Bronchial epithelial cell (primary cell): ENCODE results near the gene ATP6V1G3. TPM values are rescaled to one million over a fixed set of nuclear protein-coding genes. Genes with fewer than 3 reads are reported as not detected.
"Not testable (repeated sequence)": the region's sequence is repeated elsewhere in the genome, so short reads cannot be mapped to it uniquely, and the experiment has no call there.

Experiments used
- DNase-seq: peaks from one replicate; pipeline ENCODE4 v3.0.0-alpha.2; 2010; ENCODE audit warnings: low read depth
- FAIRE-seq: peaks from 2 replicates; lab custom pipeline; 2011; peaks lifted over from hg19 to GRCh38; lab: Jason Lieb, UNC
- H3K27me3 ChIP-seq: 2 replicates; pipeline ENCODE4 v1.5.1; 2011; ENCODE audit warnings: low read length; ENCODE audit not compliant: control insufficient read depth, insufficient read depth
- H3K36me3 ChIP-seq: 2 replicates; pipeline ENCODE4 v1.5.1; 2011; ENCODE audit warnings: low read length; ENCODE audit not compliant: control insufficient read depth, insufficient read depth
- H3K4me3 ChIP-seq: 2 replicates; pipeline ENCODE4 v1.5.1; 2011; ENCODE audit warnings: mild to moderate bottlenecking, low read depth, low read length, control low read depth
- total RNA-seq: library from RNA; depleted of rRNA; stranded (reverse); fragments of >200 nt; gene quantifications from 2 replicates; pipeline ENCODE4 v1.2.1, GENCODE V29; 2014
- TF ChIP-seq, protein P1 (sequence below): IDR thresholded peaks from 2 replicates; pipeline ENCODE4 v1.5.1; 2011; ENCODE audit warnings: mild to moderate bottlenecking, moderate library complexity, low read length, control low read depth, inconsistent platforms; ENCODE audit not compliant: insufficient read depth, severe bottlenecking

ATP6V1G3 gene
- total RNA-seq, 1 donor from 2014 or later, result not detected

DNA sequence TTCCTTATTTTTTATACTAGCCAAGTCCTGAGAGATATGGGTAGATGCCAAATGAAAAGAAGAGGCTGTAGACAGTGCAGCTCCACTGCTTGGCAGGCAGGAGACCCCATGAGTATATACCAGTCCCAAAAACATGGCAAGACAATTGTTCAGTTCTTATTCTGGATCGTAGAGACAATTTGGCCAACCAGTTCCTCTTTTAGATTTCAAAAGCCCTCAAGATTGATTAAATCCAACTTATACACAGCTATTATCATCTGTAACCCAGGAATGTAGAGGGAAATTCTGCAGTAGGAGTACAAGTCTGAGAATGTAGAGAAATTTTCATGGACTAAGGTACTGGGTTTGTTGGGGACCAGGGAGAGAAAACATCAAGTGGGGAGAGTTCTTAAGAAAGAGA is 50.3 kb downstream of the ATP6V1G3 start:
- TF ChIP-seq, protein P1, sequence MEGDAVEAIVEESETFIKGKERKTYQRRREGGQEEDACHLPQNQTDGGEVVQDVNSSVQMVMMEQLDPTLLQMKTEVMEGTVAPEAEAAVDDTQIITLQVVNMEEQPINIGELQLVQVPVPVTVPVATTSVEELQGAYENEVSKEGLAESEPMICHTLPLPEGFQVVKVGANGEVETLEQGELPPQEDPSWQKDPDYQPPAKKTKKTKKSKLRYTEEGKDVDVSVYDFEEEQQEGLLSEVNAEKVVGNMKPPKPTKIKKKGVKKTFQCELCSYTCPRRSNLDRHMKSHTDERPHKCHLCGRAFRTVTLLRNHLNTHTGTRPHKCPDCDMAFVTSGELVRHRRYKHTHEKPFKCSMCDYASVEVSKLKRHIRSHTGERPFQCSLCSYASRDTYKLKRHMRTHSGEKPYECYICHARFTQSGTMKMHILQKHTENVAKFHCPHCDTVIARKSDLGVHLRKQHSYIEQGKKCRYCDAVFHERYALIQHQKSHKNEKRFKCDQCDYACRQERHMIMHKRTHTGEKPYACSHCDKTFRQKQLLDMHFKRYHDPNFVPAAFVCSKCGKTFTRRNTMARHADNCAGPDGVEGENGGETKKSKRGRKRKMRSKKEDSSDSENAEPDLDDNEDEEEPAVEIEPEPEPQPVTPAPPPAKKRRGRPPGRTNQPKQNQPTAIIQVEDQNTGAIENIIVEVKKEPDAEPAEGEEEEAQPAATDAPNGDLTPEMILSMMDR, result no peak
- DNase-seq (no peak), FAIRE-seq (no peak)
- Histone ChIP-seq H3K36me3 (no peaks in the 10 kb centered on the region), H3K27me3 (peaks cover 2% of the 10 kb centered on the region), H3K4me3 (no peak overlapping the region)

GRCh38 chr1:198486903-198487302 is 53.6 kb downstream of the ATP6V1G3 start:
- DNase-seq (peak; percentile 3), FAIRE-seq (no peak)
- peaks cover 2% of the 10 kb centered on the region for H3K27me3 ChIP-seq
- TF ChIP-seq, protein P1, result no peak
- H3K36me3 ChIP-seq, result no peaks in the 10 kb centered on the region
- H3K4me3 ChIP-seq, result no peak overlapping the region

DNA sequence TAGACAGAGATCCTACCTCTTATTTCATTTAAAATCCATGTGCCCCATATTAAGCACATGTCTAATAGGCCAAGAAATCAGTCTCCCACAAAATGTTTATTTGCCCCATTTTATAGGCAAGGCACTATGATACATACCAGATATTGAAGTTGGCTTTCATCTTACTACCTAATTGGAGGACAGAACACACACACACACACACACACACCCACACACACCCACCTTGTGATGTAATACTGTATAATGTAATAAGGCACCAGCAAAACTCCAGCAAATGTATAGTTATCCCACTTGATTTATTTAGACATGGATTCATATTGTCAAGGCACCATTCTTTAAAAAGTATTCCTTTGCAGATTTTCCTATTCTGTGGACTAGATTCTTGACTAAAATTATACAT is 56.8 kb downstream of the ATP6V1G3 start:
- DNase-seq (no peak), FAIRE-seq (no peak)
- Histone ChIP-seq H3K36me3 (no peaks in the 10 kb centered on the region), H3K4me3 (no peak overlapping the region), H3K27me3 (no peaks in the 10 kb centered on the region)
- TF ChIP-seq, protein P1, result no peak

GRCh38 chr1:198483006-198483405 is 57.5 kb downstream of the ATP6V1G3 start:
- H3K27me3 ChIP-seq, result no peaks in the 10 kb centered on the region
- FAIRE-seq (no peak), DNase-seq (no peak)
- TF ChIP-seq, protein P1, result no peak
- no peaks in the 10 kb centered on the region for H3K36me3 ChIP-seq
- H3K4me3 ChIP-seq, result no peak overlapping the region

DNA sequence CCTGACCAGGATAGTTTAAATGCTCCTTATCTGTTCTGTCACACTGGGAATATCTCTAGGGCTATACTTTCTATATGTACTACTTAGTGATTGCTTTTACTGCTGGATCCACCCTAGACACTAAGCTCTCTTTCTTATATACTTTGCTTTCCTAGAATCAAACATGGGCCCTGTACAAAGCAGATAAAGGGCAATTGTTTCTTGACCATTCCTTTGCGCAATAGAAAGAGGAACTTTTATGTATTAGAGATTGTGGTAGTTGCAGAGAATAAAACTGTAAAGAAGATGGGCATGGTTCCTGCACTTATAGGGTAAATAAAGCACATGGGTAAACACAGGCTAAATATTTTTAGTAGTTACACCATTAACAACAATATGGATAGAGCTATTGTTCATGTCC is 58.8 kb downstream of the ATP6V1G3 start:
- Histone ChIP-seq H3K4me3 (no peak overlapping the region), H3K36me3 (no peaks in the 10 kb centered on the region), H3K27me3 (no peaks in the 10 kb centered on the region)
- FAIRE-seq (no peak), DNase-seq (no peak)
- TF ChIP-seq, protein P1, result no peak

GRCh38 chr1:198480876-198481275 is 59.6 kb downstream of the ATP6V1G3 start:
- Histone ChIP-seq H3K27me3 (no peaks in the 10 kb centered on the region), H3K4me3 (no peak overlapping the region), H3K36me3 (no peaks in the 10 kb centered on the region)
- no peak for FAIRE-seq
- TF ChIP-seq, protein P1, result no peak
- DNase-seq, result peak; percentile 9

DNA sequence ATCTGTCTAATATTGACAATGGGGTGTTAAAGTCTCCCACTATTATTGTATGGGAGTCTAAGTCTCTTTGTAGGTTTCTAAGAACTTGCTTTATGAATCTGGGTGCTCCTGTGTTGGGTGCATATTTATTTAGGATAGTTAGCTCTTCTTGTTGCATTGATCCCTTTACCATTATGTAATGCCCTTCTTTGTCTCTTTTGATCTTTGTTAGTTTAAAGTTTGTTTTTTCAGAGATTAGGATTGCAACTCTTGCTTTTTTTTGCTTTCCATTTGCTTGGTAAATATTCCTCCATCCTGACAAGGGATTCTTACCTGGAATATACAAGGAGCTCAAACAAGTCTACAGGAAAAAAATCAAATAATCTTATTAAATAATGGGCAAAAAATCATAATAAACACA is 63.1 kb downstream of the ATP6V1G3 start:
- not testable (repeated sequence) for H3K4me3 ChIP-seq, H3K27me3 ChIP-seq, FAIRE-seq, H3K36me3 ChIP-seq, DNase-seq
